Subcutaneous adipose tissue (tissue), 4 donors: ENCODE measurements around the gene EXPH5. TPM values are rescaled to one million over a fixed set of nuclear protein-coding genes. Genes with fewer than 3 reads are reported as not detected.

Experiments used
- CTCF ChIP-seq: fragments of 450-650 bp; IDR thresholded peaks from one replicate; pipeline ENCODE4 v1.5.1; 2016; ENCODE audit warnings: low read depth, mild to moderate bottlenecking, control low read depth, antibody characterized with exemption, moderate library complexity
- total RNA-seq, 4 donors: library from RNA; depleted of rRNA; stranded (reverse); fragments of >200 nt; gene quantifications; one replicate each; pipeline ENCODE4 v1.1.0, GENCODE V29; 2016

EXPH5 gene
- total RNA-seq, 4 donors from 2014 or later: 1.0 to 4.1 (median 2.5) TPM

- TF ChIP-seq CTCF: no peak
Measured at GRCh38 chr11:108599978-108600377, 6.4 kb upstream of the EXPH5 start.

GRCh38 chr11:108597736-108598355, 4.3 kb upstream of the EXPH5 start:
- TF ChIP-seq CTCF: no peak

GRCh38 chr11:108596701-108597100, 3.1 kb upstream of the EXPH5 start:
- no peak for TF ChIP-seq CTCF

GRCh38 chr11:108593923-108594434, 411 bp upstream of the EXPH5 start:
- TF ChIP-seq CTCF: no peak

- TF ChIP-seq CTCF: no peak
Measured at GRCh38 chr11:108592591-108593213, 866 bp downstream of the EXPH5 start.

GRCh38 chr11:108591893-108592292, 1.7 kb downstream of the EXPH5 start:
- no peak for TF ChIP-seq CTCF

- TF ChIP-seq CTCF: no peak
Measured at GRCh38 chr11:108589136-108589535, 4.4 kb downstream of the EXPH5 start.
